K562 treated with DMSO at 1 percent for 48 hours (cell line): ENCODE measurements around the gene INSIG1. TPM values are rescaled to one million over a fixed set of nuclear protein-coding genes. Genes with fewer than 3 reads are reported as not detected.

Experiments
- total RNA-seq: library from RNA; unstranded; fragments of 300-600 nt; gene quantifications from 2 replicates; pipeline ENCODE4 v1.2.3, GENCODE V29; 2022; ENCODE audit warnings: low replicate concordance; ENCODE audit errors: extremely low read depth

The INSIG1 gene
- total RNA-seq = not detected in 2 replicates

GRCh38 chr7:155297517-155298287, at the start of gene INSIG1:
INSIG1 (plus strand) TSS chr7:155297878; CDS start chr7:155298286, 408 bp downstream.

Other genes with a start within 250 kb of the INSIG1 start
- gene HTR5A, start 227.6 kb upstream of the INSIG1 start, total RNA-seq = not detected in 2 replicates
- gene EN2, start 160.3 kb downstream of the INSIG1 start, total RNA-seq = not detected in 2 replicates
- not detected in 2 replicates for gene CNPY1, start 248.7 kb downstream of the INSIG1 start, total RNA-seq